KBM-7 (cell line): ENCODE measurements around the gene EPB42.
"Not testable (repeated sequence)": the region's sequence is repeated elsewhere in the genome, so short reads cannot be mapped to it uniquely, and the experiment has no call there.

Experiments used
- DNase-seq: peaks from one replicate; pipeline ENCODE4 v3.0.0-alpha.2; 2015
- in situ Hi-C: fragments of 300-500 bp; cut with MboI; formaldehyde crosslinking; loops from 2 replicates; pipeline ENCODE4 v1.14.3; 2020; ENCODE audit warnings: low sequenced_read_pairs, low pct_unique_long_range_greater_than_20kb, mixed read lengths

Gene EPB42

GRCh38 chr15:43196760-43197548 is 23.9 kb downstream of the EPB42 start:
- in situ Hi-C loops: no loop called here
- no peak for DNase-seq

DNA sequence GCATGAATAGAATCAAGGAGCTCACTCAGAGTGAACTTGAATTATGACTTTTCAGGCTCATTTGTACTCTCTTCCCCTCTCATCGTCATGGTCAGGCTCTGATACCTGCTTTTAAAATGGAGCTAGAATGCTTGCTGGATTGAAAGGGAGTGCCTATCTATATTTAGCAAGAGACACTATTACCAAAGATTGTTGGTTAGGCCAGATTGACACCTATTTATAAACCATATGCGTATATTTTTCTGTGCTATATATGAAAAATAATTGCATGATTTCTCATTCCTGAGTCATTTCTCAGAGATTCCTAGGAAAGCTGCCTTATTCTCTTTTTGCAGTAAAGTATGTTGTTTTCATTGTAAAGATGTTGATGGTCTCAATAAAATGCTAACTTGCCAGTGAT is 26.0 kb downstream of the EPB42 start:
- in situ Hi-C loops: no loop called here
- no peak for DNase-seq

DNA sequence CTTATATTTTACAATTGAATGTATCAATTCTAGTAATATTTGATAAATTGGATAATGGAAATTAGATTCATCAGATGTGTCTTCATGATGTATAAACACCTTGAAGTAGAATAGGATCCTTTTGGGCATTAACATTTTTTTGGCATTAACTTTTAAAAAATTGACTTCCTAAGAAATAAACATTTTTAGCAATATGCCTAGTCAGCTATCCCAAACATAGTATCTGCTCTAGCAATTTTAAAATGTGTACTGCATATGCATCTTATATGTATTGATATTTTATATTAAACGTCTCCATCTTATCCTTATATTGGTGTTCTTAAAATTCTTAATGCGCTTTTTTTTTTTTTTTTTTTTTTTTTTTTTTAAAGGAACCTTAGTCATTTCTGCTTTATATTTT is 27.1 kb downstream of the EPB42 start:
- no peak for DNase-seq
- in situ Hi-C loops: no loop called here

DNA sequence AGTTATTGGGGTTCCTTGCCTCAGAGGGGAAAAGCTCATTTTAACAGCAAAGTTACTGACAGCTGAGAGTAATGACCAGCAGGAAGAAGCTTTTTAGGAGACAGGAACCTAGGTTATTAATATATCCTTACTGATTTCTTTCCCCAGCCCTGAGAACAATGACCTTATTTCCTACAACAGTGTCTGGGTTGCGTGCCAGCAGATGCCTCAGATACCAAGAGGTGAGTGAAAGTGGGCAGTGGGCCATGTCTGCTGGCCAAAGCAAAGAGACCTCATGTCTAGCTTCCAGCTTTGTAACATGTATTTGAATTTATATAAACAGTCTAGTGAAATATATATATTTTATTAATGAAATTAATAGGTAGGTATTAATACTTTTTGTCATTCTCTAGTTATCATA is 30.6 kb downstream of the EPB42 start:
- DNase-seq: no peak

GRCh38 chr15:43189296-43189695 is 31.5 kb downstream of the EPB42 start:
- DNase-seq: no peak
- in situ Hi-C loops: no loop called here

More for the DNA sequence above, 30.6 kb downstream of the EPB42 start:
- in situ Hi-C loops: no loop called here

DNA sequence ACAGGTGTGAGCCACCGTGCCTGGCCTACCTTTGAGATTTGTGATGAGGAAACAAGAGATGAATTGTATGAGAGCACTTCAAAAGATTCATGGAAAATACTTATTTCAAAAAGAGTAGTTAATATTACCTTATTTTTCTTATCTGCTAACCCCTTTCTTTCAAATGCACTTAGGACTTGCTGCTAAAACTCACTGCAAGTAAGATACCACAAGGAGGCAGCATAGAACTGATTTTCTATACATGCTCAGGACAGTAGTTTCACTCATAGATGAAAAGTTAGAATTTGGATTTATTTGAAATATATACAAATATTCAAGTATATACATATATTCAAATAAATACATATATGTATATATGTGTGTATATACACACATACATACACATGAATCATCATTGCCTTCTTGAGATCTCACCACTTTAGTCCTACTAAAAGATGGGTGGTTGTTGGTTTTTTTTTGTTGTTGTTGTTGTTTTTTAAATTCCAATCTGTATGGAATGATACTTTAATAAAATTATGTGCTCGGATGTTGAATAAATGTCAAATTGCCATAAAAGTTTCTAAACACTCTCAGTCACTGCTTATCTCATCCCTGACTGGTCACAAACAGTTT is 33.2 kb downstream of the EPB42 start:
- in situ Hi-C loops: no loop called here
- peak; percentile 62 for DNase-seq

- DNase-seq: no peak
- in situ Hi-C loops: no loop called here
These were observed 34.8 kb downstream of the EPB42 start for GRCh38 chr15:43186003-43186353.

- peak; percentile 95 for DNase-seq
- in situ Hi-C loops: no loop called here
These were observed 35.4 kb downstream of the EPB42 start, which contains the start of gene CCNDBP1 for GRCh38 chr15:43185157-43186002. Gene CCNDBP1, plus strand, starts transcription at chr15:43185403. Its CDS starts 96 bp downstream, at chr15:43185499.

DNA sequence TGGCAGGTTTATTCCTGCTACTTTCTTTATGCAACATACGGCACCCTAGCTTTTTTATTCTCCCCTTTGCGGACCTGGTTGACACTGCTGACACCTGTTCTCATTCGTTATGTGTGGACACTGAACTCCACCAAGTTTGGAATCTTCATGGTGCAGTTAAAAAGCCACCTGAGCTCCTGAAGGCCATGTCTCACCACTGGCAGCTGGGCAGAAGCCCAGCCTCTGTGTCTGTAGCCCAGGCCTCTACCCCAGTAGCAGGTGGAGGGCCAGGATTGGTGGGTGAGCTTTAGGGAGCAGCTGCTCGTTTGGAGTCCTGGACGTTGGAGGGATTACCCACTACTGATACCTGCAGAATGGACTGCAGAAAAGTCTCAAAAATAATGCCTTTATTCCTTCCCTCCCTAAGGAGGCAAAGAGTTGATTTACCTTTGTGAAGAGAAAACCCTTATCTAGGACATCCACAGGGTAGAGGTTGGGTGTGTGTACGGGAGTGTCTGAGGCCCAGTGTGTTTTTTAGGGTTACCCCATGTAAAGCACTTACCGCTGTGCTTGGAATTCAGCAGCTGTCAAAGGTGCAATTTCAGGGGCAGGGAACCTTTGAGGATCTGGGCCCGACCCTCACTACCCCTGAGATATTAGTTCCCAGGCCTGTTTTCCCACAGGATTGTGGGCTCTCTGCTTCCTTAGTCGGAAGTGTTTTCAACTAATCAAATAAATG is 36.3 kb downstream of the EPB42 start:
- no peak for DNase-seq
- in situ Hi-C loops: no loop called here

- in situ Hi-C loops: no loop called here
- DNase-seq: no peak
These were observed 37.5 kb downstream of the EPB42 start for GRCh38 chr15:43183270-43183669.

- DNase-seq, in situ Hi-C loops: not testable (repeated sequence)
These were observed 43.7 kb downstream of the EPB42 start for GRCh38 chr15:43177147-43177546.

- DNase-seq, in situ Hi-C loops: not testable (repeated sequence)
These were observed 45.0 kb downstream of the EPB42 start for GRCh38 chr15:43175656-43176309.

- in situ Hi-C loops: no loop called here
- no peak for DNase-seq
These were observed 50.9 kb downstream of the EPB42 start for GRCh38 chr15:43169888-43170287.

DNA sequence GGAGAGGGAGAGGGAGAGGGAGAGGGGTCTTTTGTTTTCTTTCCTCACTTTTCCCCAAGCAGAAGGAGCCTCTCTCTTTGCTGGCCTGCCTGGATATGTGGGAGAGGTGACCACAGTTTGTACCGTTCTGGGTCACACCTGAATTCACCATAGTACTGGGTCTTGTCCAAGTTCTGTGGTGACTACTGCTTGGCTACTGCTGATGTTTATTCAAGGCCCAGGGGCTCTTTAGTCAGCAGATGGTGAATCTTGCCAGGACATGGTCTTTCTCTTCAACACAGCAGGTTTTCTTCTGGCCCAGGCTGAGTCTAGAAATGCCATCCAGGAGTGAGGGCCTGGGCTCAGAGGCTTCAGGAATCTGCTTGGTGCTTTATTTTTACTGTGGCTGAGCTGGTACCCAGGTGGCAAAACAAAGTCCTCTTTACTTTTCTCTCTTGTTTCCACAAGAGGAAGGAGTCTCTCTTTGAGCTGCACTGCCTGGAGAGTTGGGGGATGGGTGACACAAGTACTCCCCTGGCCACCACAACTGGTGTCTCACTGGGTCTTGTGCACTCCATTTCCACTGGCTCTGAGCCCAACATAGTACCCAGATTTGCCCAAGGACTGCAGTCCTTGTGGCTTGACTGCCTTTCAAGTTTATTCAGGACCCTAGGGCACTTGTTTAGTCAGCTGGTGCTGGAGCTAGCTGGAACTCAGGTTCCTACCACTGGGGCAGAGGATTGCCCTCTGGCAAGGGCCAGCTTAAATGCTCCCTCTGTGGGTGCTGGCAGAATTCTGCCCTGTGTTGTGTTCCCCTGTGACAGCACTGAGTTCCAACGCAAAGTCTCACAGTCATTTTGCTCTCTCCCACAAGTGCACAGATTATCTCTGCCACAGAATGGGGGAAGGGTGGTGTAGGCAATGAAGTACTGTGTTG is 52.4 kb downstream of the EPB42 start:
- DNase-seq: no peak
- in situ Hi-C loops: no loop called here

DNA sequence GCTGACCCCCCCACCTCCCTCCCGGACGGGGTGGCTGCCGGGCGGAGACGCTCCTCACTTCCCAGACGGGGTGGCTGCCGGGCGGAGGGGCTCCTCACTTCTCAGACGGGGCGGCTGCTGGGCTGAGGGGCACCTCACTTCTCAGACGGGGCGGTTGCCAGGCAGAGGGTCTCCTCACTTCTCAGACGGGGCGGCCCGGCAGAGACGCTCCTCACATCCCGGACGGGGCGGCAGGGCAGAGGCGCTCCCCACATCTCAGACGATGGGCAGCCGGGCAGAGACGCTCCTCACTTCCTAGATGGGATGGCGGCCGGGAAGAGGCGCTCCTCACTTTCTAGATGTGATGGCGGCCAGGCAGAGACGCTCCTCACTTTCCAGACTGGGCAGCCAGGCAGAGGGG is 53.6 kb downstream of the EPB42 start:
- in situ Hi-C loops, DNase-seq: not testable (repeated sequence)

DNA sequence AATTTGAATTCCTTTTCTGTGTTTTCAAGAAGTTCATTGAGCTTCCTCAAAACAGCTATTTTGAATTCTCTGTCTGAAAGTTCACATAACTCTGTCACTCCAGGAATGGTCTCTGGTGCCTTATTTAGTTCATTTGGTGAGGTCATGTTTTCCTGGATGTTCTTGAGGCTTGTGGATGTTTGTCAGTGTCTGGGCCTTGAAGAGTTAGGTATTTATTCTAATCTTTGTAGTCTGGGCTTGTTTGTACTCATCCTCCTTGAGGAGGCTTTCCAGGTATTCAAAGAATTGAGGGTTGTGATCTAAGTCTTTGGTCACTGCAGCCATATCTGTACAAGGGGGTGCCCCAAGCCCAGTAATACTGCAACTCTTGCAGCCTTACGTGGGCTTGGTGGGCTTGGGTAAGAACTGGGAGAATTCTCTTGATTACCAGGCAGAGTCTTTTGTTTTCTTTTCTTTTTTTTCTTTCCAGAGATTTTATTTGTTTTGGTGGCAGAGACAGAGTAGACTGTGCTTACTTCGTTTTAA is 55.0 kb downstream of the EPB42 start:
- in situ Hi-C loops: no loop called here

GRCh38 chr15:43153269-43153668 is 67.5 kb downstream of the EPB42 start:
- DNase-seq: no peak
- in situ Hi-C loops: no loop called here

More for the DNA sequence above, 55.0 kb downstream of the EPB42 start:
- no peak for DNase-seq

DNA sequence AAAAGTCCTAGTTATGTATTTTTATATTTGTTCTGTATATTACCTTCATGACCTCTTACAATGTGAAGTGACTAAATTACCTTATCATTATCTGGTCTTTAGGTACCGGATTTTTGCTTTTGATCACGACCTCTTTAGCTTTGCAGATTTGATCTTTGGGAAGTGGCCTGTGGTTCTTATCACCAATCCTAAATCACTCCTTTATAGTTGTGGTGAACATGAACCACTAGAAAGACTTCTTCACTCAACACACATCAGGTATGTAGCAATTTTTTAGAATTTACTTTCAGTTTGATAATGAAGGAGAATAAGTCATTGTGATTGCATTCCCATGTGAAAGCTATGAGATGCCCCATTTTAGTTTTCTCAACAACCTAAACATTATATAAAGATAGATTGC is 69.1 kb downstream of the EPB42 start:
- in situ Hi-C loops: no loop called here
- no peak for DNase-seq
